ENCODE results near the gene PERCC1. TPM values are rescaled to one million over a fixed set of nuclear protein-coding genes. Genes with fewer than 3 reads are reported as not detected.

Gene PERCC1
- total and polyA plus RNA-seq, 9 of the 15 experiments (the other 6 are each of a cell fraction or from before 2014, with no cell fraction given), result not detected

DNA sequence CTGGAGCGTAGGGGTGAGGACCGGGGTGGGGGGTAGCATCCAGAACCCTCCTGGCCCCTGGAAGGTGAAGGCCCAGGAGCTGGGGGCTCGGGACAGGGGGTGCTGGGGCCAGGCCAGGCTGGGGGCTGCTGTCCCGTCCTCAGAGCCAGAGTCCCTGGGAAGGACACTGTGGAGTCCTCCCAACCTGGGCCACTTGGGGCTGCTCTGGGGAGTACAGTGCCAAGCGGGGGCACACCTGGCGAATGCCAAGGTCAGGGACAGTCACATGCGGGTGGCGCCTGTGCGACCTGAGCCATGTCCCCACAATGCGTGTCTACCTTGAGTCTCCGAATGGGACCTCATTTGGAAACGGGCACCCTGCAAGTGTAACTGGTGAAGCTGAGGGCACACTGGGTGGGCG lies 1.2 kb upstream of the PERCC1 start (continued):
- TF ChIP-seq, protein P1, sequence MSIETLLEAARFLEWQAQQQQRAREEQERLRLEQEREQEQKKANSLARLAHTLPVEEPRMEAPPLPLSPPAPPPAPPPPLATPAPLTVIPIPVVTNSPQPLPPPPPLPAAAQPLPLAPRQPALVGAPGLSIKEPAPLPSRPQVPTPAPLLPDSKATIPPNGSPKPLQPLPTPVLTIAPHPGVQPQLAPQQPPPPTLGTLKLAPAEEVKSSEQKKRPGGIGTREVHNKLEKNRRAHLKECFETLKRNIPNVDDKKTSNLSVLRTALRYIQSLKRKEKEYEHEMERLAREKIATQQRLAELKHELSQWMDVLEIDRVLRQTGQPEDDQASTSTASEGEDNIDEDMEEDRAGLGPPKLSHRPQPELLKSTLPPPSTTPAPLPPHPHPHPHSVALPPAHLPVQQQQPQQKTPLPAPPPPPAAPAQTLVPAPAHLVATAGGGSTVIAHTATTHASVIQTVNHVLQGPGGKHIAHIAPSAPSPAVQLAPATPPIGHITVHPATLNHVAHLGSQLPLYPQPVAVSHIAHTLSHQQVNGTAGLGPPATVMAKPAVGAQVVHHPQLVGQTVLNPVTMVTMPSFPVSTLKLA (conservative IDR thresholded peaks at IDR 0.05), result no peak
- no peak for TF ChIP-seq ETV1 (tag; conservative IDR thresholded peaks at IDR 0.05; ENCODE audit: low read depth)
- TF ChIP-seq, protein P2, sequence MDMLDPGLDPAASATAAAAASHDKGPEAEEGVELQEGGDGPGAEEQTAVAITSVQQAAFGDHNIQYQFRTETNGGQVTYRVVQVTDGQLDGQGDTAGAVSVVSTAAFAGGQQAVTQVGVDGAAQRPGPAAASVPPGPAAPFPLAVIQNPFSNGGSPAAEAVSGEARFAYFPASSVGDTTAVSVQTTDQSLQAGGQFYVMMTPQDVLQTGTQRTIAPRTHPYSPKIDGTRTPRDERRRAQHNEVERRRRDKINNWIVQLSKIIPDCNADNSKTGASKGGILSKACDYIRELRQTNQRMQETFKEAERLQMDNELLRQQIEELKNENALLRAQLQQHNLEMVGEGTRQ (CRISPR knock-in tag; IDR thresholded peaks at IDR 0.05), result no peak

DNA sequence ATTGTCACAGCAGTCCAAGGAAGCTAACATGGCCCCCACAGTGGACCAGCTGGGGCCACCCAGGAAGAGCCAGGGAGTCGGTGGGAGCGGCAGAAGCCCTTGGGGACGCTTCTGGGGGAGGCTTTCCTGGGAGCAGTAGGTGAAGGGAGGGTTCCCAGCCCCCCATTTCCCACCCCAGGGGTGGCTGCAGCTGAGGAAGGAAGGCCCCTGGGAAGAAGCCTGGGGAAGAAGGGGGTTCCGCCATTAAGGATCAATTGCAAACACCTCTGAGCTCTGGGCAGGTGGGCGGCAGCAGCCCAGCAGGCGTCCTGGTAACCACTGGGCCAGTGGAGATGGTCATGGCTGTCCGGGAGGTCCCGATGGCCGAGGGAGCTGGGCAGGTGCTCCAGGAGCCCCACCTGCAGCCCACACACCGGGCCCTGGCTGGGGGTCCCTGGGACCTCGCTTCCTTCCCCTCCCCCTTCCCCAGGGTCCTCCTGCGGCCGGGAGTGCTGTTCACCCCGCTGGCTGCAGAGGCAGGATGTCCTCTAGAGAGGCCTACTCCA lies 592 bp upstream of the PERCC1 start:
- Histone ChIP-seq H3K36me3 (ENCODE audit: control insufficient read depth, insufficient read depth, low read length) (no peaks in the 10 kb centered on the region), H3K4me3 (no peak overlapping the region), H3K9me1 (ENCODE audit: control insufficient read depth, insufficient read depth, low read length) (no peaks in the 10 kb centered on the region), H4K20me1 (replicated peaks; ENCODE audit: control insufficient read depth, insufficient read depth, low read length) (no peaks in the 10 kb centered on the region), H3K9ac (ENCODE audit: insufficient read depth in 1 of 2, low read depth in 2 of 2, low read length in 2 of 2) (peak overlapping the region in 1 of 2 experiments; percentile 61; a peak in 2 of 4 replicates), H2AFZ (ENCODE audit: low read depth, low read length) (no peak overlapping the region), H3K4me1 (replicated peaks in 1 of 2; ENCODE audit: control insufficient read depth in 2 of 2, insufficient read depth in 2 of 2, low read length in 2 of 2) (peaks cover 0 to 95% of the 10 kb centered on the region in 2 experiments; a peak in 2 of 5 replicates), H3K27me3 (ENCODE audit: control insufficient read depth in 2 of 2, insufficient read depth in 2 of 2, low read length in 2 of 2) (peaks cover 0 to 15% of the 10 kb centered on the region in 2 experiments; a peak in 2 of 5 replicates), H3K27ac (ENCODE audit: extremely low read depth, low read depth, low read length) (no peak overlapping the region), H3K9me3 (replicated peaks; ENCODE audit: control insufficient read depth, insufficient read depth, low read depth, low read length) (no peaks in the 10 kb centered on the region), H3K4me2 (ENCODE audit: insufficient read depth, low read length) (no peak overlapping the region), H3K79me2 (ENCODE audit: control insufficient read depth, insufficient read depth, low read length) (no peaks in the 10 kb centered on the region)
- ATAC-seq, result no peak
- BruUV-seq (replicated peaks), result no TSS peak
- intact Hi-C loops (cut with micrococcal nuclease) (no loop called here), in situ Hi-C loops (cut with MboI) (no loop called here)
- no peak for TF ChIP-seq SMARCE1 (IDR thresholded peaks at IDR 0.05)
- TF ChIP-seq PML (IDR thresholded peaks at IDR 0.05; ENCODE audit: low read length), result no peak
- FAIRE-seq, result no peak
- no peak for DNase-seq (ENCODE audit: extremely low read depth in 1 of 4, low spot score in 3 of 4)
- ChIA-PET CTCF (ENCODE audit: low intra/inter-chr PET ratio) (no interaction called here), POLR2A (interaction anchor here (1.4 kb wide), 1 partner anchor 10 kb away, joined by 6 read pairs; the partner anchor contains the start of gene UQCC4)
- WGBS (ENCODE audit: insufficient coverage, low coverage, missing lambda C conversion rate), result 49% methylated on average over 14 of the region's 14 CpGs

All from K562 (cell line).